Measurements from ENCODE around the gene SMIM33. TPM values are rescaled to one million over a fixed set of nuclear protein-coding genes. Genes with fewer than 3 reads are reported as not detected.
A peak's percentile ranks its signal among the peaks of the same experiment; 100 is the strongest.

SMIM33 gene
- total and polyA plus RNA-seq, 9 of the 15 experiments (the other 6 are each of a cell fraction or from before 2014, with no cell fraction given), result not detected

DNA sequence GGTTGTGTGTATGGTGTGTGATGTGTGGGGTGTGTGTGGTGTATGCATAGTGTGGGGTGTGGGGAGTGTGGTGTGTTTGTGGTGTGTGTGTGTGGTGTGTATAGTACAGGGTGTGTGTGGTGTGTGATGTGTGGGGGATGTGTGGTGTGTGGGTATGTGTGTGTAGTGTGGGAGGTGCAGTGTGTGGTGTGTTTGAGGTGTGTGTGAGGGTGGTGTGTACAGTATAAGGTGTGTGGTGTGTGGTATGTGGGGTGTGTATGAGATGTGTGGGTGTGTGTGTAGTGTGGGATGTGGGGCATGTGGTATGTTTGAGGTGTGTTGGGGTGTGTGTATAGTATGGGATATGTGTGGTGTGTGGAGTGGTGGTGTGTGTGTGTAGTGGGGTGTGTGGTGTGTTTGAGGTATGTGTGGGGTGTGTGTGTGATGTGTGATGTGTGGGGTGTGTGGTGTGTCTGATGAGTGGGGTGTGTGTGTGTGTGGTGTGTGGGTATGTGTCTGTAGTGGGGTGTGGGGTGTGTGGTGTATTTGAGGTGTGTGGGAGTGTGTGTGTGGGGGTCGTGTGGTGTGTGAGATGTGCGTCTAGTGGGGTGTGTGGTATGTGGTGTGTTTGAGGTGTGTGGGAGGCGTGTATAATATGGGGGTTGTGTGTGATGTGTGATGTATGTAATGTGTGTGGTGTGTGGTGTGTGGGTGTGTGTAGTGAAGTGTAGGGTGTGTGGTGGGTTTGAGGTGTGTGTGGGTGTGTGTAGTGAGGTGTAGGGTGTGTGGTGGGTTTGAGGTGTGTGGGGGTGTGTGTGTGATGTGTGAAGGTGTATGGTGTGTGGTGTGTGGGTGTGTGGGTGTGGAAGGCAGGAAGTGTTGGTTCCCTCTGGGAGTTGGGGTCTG lies 16.9 kb upstream of the SMIM33 start:
- H3K27me3 ChIP-seq (ENCODE audit: control insufficient read depth in 2 of 2, insufficient read depth in 2 of 2, low read length in 2 of 2), result no peaks in the 10 kb centered on the region
- FAIRE-seq, result no peak
- in situ Hi-C loops (cut with MboI), result no loop called here
- WGBS (ENCODE audit: insufficient coverage, low coverage, missing lambda C conversion rate), result 48% methylated on average over 2 of the region's 3 CpGs
- H3K9me3 ChIP-seq (replicated peaks; ENCODE audit: control insufficient read depth, insufficient read depth, low read depth, low read length), result no peaks in the 10 kb centered on the region
- H3K9ac ChIP-seq (ENCODE audit: insufficient read depth in 1 of 2, low read depth in 2 of 2, low read length in 2 of 2), result no peak overlapping the region
- DNase-seq (ENCODE audit: extremely low read depth in 1 of 4, low spot score in 3 of 4), result no peak
- no peaks in the 10 kb centered on the region for H3K36me3 ChIP-seq (ENCODE audit: control insufficient read depth, insufficient read depth, low read length)
- no peak overlapping the region for H3K4me2 ChIP-seq (ENCODE audit: insufficient read depth, low read length)
- H3K27ac ChIP-seq (ENCODE audit: extremely low read depth, low read depth, low read length), result no peak overlapping the region; the same call in 2 of the 3 replicates
- peaks cover 1 to 12% of the 10 kb centered on the region in 2 experiments; a peak in 3 of 5 replicates for H3K4me1 ChIP-seq (replicated peaks in 1 of 2; ENCODE audit: control insufficient read depth in 2 of 2, insufficient read depth in 2 of 2, low read length in 2 of 2)
- CTCF ChIA-PET (ENCODE audit: low intra/inter-chr PET ratio), result no interaction called here
- POLR2A ChIA-PET, result interaction anchor here (1.4 kb wide), 1 partner anchor 8 kb away, joined by 5 read pairs; no protein-coding TSS in a partner anchor
- H3K79me2 ChIP-seq (ENCODE audit: control insufficient read depth, insufficient read depth, low read length), result no peaks in the 10 kb centered on the region
- ATAC-seq, result no peak
- intact Hi-C loops (cut with micrococcal nuclease), result no loop called here
- no peak overlapping the region for H3K4me3 ChIP-seq
- 0 out of 2 replicates have a peak overlapping the region, but pooled peaks have one; percentile 32 for H2AFZ ChIP-seq (ENCODE audit: low read depth, low read length)
- no peaks in the 10 kb centered on the region for H4K20me1 ChIP-seq (replicated peaks; ENCODE audit: control insufficient read depth, insufficient read depth, low read length)
- H3K9me1 ChIP-seq (ENCODE audit: control insufficient read depth, insufficient read depth, low read length), result peaks cover 4% of the 10 kb centered on the region
- no TSS peak for BruUV-seq (replicated peaks)
- TF ChIP-seq HNRNPLL (IDR thresholded peaks at IDR 0.05; ENCODE audit: low read depth, low read length, poor library complexity, severe bottlenecking) (no peak), ETV6 (IDR thresholded peaks at IDR 0.05; ENCODE audit: borderline replicate concordance in 1 of 2, low read depth in 2 of 2, low read length in 1 of 2) (no peak), ETV6 (CRISPR knock-in tag; IDR thresholded peaks at IDR 0.05; ENCODE audit: borderline replicate concordance) (no peak), NFXL1 (CRISPR knock-in tag; IDR thresholded peaks at IDR 0.05) (no peak), HDAC8 (tag; IDR thresholded peaks at IDR 0.05) (no peak), EWSR1 (IDR thresholded peaks at IDR 0.05; ENCODE audit: borderline replicate concordance, low read depth, partially characterized antibody) (no peak), HNRNPK (IDR thresholded peaks at IDR 0.05; ENCODE audit: low read depth, low read length, poor library complexity, severe bottlenecking) (no peak), PHF20 (IDR thresholded peaks at IDR 0.05; ENCODE audit: partially characterized antibody) (peak; percentile 64), TCF7 (IDR thresholded peaks at IDR 0.05; ENCODE audit: borderline replicate concordance) (no peak), DPF2 (IDR thresholded peaks at IDR 0.05) (0 out of 2 replicates have a peak, but pooled peaks have one; percentile 39), FOXJ3 (CRISPR knock-in tag; IDR thresholded peaks at IDR 0.05) (no peak), COPS2 (conservative IDR thresholded peaks at IDR 0.05) (no peak), EGR1 (conservative IDR thresholded peaks at IDR 0.05) (peak; percentile 90), JUN (IDR thresholded peaks at IDR 0.05; ENCODE audit: borderline replicate concordance, low read depth, low read length) (no peak), JUN (CRISPR knock-in tag; IDR thresholded peaks at IDR 0.05; ENCODE audit: borderline replicate concordance) (no peak), HDAC1 (IDR thresholded peaks at IDR 0.05) (peak in 1 of 2 experiments; percentile 32; a peak in 1 of 4 replicates), TEAD2 (tag; IDR thresholded peaks at IDR 0.05) (no peak), NEUROD1 (IDR thresholded peaks at IDR 0.05; ENCODE audit: borderline replicate concordance, low read depth, low read length, partially characterized antibody) (no peak), GATAD2A (IDR thresholded peaks at IDR 0.05) (no peak)
- TF ChIP-seq, protein P1, sequence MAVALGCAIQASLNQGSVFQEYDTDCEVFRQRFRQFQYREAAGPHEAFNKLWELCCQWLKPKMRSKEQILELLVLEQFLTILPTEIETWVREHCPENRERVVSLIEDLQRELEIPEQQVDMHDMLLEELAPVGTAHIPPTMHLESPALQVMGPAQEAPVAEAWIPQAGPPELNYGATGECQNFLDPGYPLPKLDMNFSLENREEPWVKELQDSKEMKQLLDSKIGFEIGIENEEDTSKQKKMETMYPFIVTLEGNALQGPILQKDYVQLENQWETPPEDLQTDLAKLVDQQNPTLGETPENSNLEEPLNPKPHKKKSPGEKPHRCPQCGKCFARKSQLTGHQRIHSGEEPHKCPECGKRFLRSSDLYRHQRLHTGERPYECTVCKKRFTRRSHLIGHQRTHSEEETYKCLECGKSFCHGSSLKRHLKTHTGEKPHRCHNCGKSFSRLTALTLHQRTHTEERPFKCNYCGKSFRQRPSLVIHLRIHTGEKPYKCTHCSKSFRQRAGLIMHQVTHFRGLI (CRISPR knock-in tag; IDR thresholded peaks at IDR 0.05), result no peak
- TF ChIP-seq, protein P2, sequence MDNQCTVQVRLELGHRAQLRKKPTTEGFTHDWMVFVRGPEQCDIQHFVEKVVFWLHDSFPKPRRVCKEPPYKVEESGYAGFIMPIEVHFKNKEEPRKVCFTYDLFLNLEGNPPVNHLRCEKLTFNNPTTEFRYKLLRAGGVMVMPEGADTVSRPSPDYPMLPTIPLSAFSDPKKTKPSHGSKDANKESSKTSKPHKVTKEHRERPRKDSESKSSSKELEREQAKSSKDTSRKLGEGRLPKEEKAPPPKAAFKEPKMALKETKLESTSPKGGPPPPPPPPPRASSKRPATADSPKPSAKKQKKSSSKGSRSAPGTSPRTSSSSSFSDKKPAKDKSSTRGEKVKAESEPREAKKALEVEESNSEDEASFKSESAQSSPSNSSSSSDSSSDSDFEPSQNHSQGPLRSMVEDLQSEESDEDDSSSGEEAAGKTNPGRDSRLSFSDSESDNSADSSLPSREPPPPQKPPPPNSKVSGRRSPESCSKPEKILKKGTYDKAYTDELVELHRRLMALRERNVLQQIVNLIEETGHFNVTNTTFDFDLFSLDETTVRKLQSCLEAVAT (IDR thresholded peaks at IDR 0.05), result 0 out of 4 replicates have a peak, but pooled peaks of 1 of the 2 experiments have one; percentile 49

Measured in K562 (cell line).